Right renal pelvis (tissue), 4 donors: ENCODE measurements around the gene PTPRD. TPM values are rescaled to one million over a fixed set of nuclear protein-coding genes. Genes with fewer than 3 reads are reported as not detected.

Experiments
- DNase-seq, 4 donors: peaks; one replicate each; pipeline ENCODE4 v3.0.0-alpha.2; 2013; ENCODE audit warnings: low read depth in 4 of 4, low spot score in 3 of 4, missing footprints in 1 of 4
- polyA plus RNA-seq, 4 donors: library from polyadenylated mRNA; unstranded; fragments of 120-200 nt; gene quantifications; one replicate each; pipeline ENCODE4 v1.2.1, GENCODE V29; 2013; ENCODE audit not compliant: insufficient read length in 4 of 4

The PTPRD gene
- polyA plus RNA-seq = 100 to 1,000 TPM; 105 to 119 (median 108) TPM

DNA sequence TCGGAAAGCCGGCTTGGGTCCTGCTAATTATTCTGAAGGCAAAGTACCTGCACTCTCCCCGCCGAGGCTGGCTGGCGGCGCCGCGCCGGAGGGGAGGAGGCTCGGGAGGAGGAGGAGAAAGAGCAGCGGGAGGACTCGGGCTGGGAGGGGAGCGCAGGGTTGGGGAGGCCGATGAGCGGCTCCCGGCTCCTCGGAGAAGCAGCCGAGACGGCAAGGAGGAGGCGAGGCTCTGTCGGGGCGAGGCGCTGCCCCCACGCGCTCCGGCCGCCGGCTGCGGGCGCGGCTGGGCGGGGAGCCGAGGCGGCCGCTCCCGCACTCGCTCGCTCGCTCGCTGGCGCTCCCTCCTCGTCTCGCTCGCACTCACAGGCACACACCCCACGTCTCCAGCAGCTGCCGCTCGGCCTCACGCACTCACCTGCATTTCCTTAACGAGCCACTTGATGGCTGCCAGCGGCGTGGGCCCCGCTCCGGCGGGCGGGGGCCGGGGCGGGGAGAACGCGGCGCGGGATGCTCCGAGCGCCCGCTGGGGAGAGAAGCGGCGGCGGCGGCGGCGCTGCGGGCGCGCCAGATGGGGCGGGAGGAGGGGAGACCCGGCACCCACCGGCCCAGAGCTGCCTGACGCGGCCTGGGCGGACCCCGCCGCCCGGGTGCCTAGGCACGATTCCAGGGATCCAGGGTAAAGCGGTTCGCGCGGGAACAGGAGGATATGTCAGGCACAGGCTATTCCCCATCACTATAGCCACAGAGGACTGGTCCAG lies at the start of gene PTPRD:
Gene PTPRD, minus strand, starts transcription at position 362 of the 758 bp plus-strand sequence.
- DNase-seq = peak in 3 of 4 donors; percentile 23 to 29 (median 28)

DNA sequence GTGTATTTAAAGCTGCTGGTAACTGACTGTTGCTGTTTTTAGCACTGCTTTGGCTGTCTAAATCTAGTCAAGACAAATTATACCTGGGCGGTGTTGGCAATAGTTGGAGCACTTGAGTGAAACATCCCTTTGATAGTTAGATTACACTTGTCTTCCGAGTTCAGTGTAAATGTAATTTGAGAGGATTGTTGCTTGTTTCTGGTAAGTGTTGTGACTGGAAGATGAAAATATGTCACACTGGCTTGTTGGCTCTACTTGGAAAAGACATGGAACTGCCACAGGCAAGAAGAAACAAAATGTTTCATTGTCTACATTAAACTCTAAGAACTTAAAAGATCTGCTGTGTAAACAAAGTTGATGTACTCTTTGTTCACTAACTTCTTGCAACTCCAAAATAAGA lies 49.2 kb upstream of the PTPRD start:
- DNase-seq = peak in 1 of 4 donors; percentile 0

DNA sequence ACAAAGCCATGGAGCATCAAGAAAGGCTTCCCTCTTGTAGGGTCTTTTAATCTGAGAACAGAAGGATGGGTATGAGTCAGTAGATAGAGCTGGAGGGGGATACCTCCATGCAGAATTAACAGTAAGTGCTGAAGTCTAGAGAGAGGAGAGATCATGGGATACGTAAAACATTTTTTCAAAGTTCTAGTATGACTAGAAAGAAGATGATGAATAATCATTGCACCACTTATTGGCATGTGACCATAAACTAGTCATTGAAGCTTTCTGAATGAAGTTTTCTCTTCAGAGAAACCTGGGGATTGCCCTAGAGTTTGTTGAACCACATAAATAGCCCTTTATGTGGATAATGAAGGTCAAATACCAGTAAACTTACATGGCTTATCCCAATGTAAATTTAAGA lies 48.6 kb upstream of the PTPRD start:
- no peak for DNase-seq

DNA sequence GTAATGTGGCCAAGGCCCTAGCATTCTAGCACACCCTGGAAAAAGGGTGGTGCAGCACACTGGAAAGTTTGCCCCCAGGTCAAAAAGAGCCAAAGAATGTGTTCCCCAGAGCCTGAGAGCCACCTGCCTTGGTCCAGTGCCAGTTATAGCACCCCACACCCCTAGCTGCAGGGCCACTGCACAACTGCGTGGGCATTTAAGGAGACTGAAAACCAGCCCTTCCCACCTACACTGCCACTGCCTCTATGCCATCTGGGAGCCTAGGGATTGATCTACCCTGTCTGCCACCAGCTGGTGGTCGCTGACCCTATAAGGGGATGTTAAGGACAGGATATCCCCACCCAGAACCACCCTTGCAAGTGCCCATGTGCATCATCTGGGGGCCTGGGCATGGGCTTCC lies 38.2 kb upstream of the PTPRD start:
- no peak for DNase-seq

DNA sequence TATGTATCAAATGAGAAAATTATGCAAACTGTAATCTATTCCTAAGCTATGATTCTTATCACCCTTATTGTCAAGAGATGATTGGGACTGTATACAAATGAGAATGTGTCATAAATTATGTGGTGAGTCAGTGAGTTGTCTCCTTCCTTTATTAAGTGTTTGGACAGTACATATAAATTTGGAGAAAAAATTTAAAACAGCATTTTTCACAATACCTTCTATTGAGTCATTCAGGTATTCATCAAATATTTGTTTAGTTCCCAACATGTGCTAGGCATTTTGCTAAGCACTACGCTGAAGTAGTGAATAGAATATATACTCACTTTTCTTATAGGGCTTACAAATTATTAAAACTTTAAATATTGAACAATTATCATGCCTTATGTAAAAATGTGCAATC lies 36.3 kb upstream of the PTPRD start:
- DNase-seq = no peak

DNA sequence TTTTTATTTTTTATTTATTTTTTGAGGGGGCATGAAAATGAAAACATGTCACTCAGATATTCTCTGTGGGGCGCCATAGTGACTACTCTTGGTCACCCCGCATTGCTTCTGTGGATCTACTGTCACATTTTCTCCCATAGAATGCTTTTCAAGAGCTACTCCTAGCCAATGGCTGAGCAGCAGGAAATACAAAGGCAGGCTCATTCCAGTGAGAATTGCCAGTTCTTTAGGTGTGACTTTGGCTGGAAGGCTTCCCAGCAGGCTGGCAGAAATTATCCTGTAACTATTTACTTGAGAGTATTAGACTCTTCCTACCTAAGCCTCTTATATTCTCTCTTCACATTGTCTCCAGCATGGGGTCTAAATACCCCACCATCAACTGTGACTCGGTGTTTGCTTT lies 21.0 kb upstream of the PTPRD start:
- no peak for DNase-seq

DNA sequence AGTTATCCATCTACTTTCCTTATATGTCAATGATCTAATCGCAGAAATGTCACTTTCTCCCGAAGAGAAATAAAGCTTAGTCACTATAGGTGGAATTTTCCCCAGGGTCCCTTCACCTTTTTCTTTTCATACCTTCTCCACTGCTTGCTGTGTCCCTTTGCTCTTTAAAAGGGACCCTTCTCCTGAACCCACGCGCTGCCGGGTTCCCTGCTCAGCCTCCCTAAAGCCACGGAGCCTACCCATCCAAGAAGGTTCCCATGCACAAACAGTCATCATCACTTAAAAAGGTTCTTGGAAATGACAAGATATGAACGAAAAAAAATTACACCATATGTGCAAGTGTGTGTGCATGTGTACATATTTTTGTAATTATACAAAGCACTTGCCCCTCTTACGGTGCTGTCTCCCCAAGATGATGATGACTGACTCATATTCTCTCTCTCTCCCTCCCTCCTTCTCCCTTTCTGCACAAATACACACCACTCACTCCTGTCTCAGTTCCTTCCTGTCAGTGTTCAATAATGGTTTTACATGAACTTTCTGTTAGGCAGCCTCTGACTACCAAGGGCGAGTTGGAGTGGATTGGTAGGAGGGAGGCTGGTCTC lies 1.5 kb upstream of the PTPRD start:
- no peak for DNase-seq

DNA sequence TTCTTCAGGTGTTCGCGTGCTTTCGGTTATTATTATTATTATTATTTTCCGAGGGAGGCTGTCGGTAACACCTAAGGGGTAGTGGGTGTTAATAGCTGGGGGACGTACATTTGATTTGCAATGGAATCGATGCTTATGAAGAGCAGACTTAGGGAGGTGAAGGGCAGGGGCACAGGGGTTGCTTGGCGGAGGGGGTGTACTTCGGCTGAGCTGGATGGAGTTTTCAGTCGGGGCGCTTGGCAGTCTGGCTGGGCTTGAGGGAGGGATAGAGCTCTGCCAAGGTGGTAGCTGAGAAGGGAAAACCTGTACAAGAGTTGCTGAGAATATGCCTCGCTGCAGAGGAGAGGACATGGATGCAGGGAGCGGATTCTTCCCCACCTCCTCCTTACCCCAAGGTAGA lies 617 bp upstream of the PTPRD start:
- no peak for DNase-seq

DNA sequence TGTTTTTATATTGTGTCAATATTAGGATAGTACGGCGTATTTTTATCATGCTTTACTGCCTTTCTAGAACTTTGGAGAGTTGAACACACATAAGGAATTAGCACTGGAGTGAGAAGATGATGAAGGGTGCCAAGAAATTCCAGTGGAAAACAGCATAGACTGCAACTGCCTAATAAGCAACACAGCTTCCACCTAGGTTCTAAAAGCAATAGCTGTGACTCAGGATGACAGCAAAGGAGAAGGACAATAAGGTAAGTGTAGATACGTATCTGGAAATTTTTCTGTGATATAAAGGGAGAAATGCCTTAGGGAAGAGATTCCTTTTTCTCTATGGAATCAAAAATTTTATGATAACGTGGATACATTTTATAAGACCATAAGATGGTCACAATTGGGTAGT lies 7.4 kb downstream of the PTPRD start:
- DNase-seq = no peak

DNA sequence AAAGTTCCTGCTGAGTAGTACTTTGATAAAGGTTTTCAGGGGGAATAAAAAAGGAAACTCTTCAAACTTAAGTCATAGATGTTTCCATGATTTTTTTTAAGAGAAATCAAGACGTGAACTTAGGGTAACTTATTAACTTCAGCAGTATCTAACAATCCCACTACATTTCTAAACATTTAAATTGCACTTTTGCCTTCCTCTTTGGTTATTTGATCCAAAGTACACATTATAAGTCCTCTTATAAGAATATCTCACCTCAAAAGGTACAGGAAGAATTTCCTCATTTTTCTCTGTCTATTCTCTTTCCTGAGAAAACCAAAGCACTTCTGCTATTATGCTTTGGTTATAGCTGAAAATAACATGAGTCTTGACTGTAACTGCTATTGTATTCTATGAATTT lies 7.9 kb downstream of the PTPRD start:
- DNase-seq = no peak

DNA sequence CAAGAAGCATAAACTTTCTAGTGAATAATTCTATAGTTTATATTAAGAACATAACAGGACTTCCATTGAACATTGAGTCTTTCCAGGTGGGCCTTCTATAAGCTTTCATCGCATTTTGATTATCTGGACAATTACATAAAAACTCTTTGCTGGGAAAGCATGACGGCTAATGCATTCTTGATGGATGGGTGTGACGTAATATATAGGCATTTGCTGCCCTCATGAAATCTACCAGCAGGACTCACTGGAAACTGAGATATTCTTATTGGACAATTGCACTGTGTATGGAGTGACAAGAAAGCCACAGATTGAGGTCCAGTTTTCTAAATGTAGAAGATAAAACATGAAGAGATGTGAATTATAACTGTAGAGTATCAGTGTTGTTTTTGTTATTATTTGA lies 15.0 kb downstream of the PTPRD start:
- DNase-seq = no peak

DNA sequence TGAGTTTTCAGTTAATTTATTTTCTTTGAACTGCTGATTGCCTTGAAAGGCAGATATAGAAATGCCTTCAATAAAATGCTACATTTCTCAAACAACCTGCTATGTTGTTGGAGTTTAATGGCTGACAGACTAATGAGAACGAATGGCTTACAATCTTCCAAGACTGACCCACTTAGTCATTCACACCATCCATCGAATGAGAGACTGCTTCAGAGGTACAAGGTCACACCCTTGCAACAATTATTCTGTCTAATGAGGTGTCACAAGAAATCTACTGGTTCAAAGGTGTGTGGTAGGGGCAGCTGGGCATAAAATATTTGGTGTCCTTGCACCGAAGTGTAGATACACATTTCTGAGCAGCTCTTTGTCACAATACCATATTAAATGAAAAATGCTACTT lies 18.3 kb downstream of the PTPRD start:
- no peak for DNase-seq

DNA sequence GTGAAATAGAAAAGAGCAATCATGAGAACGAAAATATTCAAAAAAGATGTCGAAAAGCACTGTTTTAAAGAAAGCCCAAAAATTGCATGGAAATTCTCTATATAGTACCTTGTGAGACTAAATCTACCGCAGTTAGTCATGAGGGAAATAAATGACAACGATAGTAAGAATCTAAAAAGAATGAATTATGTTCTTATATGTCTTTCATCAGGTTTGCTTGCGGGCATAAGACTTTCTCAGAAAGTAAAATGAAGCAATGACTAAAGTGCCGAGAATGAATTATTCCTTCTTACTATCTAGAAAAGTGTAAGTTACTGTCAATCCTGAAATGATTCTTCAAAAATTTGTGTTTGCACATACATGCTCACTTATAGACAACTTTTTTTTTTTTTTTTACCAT lies 26.4 kb downstream of the PTPRD start:
- DNase-seq = no peak

DNA sequence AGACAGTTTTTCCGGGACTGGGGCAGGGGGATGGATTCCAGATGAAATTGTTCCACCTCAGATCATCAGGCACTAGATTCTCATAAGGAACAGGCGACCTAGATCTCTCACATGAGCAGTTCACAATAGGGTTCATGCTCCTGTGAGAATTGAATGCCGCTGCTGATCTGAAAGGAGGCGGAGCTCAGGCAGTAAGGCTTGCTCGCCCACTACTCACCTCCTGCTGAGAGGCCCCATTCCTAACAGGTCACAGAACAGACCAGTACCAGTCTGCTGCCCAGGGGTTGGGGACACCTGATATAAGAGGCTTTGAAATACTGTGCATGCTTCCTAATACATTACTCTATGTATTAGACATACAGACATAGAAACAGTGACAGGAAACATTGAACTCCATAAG lies 41.1 kb downstream of the PTPRD start:
- no peak for DNase-seq

DNA sequence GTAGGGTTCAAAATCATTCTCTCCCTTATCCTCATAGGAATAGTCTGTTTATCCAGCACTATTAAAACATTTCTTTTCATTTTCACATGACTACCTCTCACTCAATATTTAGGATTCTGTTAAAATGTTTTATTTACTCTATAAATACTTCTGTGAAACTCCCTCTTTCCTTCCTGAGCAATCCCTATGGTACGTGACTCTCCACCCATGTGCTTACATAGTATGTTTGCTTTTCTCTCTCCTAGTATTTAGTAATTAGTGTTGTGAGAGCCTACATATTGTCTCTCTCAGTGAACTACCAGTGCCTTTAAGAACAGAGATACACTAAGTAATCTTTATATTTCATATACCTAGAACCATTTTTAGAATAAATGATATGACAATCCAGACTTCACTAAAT lies 46.0 kb downstream of the PTPRD start:
- DNase-seq = no peak

DNA sequence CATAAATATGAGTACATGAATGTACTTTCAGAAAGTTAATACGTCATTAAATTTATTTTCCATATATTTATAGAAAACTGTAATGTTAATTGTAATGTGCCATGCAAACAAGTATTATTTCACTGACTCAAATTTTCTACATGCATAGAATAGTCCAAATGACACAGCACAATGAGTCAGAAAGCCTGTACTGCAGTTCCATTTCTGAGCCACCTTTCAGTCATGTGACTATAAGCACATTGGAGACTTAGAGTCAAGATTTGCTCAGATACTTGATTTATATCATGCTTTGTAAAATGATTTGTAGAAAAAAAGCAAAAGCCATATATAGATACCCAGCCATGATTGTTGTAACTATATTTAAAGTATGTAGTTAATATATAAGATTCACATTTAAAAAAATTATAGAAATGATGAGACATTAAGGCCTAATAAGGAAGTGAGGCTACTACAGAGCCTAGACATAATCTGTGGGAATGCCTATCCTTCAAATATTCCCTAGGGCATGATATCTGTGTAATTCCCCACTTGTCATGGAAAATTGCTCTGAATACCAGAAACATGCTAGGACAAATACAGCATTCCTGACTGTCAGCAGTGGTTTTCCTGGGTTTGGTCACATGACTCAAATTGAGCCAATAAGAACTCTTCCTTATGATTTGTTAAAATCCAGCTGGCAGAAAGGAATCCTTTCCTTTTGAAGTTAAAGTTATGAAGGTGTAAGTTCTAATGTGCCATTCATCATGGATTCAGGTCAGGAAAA lies 50.0 kb downstream of the PTPRD start:
- no peak for DNase-seq

DNA sequence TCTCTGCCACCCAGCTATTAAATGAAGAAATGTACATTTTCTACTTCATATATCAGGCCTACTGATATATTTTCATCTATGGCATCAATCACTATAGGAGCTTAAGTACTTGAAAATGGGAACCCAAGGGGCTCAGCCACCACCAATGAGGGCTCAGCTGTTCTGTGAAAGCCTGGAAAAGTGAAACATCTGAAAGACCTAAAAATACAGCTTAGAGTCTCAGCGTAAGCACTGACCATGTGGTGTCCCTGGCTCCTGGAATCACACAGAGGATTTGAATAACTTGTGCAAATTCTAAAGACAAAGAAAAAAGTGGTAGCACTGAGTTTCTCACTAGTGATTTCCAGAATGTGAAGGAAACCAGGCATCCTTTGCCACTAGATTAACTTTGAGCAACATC lies 64.5 kb downstream of the PTPRD start:
- DNase-seq = no peak

DNA sequence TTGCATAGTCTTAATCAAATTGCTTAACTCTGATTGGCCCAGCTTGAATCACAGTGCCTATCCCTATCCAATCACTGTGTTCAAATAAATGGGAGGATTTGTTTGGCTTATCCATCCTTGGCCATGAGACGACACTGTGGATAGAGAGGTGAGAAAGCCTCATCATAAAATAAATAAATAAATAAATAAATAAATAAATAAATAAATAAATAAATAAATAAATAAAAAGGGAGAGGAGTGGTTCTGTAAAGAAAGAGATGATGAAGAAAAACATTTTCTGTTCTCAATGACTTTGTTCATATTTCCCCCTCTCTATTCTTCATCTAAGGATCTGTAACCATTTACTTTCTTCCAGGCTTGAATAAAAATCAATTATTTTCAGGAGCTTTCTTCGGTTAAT lies 74.7 kb downstream of the PTPRD start:
- no peak for DNase-seq

DNA sequence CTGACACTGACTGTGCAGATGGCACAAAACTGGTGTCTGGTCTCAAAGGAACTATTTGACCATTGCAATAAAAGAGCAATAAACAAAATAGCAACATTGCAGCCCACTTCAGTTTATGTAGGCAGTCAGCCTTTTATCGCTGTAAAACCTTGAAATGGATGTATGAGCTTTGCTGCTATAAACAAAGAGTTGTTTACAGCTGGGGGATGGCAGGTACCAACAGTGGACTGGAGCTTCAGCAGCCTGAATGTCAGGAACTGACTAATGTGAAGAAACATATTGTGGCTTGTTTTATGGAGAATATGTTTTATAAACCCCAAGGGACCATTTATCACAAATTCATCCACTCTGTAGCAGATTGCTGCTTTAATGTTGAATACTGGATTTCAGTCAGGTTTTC lies 78.0 kb downstream of the PTPRD start:
- DNase-seq = no peak

DNA sequence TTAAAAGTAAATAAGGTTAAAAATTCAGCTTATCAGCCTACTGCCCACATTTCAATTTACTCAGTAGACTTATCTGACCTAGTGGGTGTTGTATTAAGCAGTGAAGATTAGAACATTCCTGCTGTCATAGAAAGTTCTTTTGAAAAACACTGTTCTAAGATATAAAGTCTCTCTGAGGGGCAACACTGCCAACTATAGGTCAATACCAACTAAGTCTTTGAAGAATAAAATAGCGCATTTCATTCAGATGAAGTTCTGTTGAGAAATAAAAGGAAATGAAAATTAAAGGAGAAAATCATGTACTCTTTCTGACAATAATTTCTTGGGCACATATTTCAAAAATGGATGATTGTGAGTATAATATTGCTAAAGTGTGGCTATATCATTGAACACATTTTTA lies 86.8 kb downstream of the PTPRD start:
- no peak for DNase-seq

DNA sequence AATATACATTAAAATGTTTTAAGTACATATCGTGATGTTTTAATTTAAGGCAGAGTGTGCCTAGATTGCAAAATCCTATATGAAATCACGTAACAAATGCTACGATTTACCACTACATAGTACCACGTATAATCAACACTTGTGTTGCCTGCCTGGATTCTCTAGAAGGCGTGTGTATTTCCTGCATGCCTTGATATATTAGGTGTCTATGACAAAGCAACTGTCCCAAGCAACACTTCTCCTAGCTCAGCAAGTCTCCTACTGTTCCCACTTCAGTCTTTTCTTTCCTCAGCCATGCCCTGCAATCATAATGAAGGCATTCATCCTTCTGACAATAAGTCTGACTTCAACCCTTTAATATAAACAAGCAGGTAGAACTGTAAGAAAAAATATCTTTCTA lies 89.6 kb downstream of the PTPRD start:
- DNase-seq = no peak

DNA sequence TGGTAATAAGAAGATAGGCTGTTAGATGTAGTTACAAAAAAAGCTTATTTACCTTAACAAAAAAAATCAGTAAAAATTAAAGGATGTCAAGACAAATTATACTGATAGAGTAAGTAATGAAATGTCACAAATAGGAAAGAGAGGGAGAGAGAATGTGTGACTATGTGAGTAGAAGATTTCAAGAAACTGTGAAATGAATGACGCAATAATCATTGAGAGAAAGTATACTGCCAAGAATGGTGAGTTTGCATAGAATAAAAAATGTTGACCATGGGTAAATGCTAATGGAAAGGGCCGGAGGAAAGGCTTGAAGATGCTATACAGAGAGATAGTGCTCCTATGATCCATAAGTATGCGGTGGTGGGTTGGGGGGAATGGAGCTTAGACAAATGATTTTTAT lies 100.7 kb downstream of the PTPRD start:
- DNase-seq = no peak
